NCI-H345 treated with DMSO at 0.1 percent for 48 hours (cell line): Measurements from ENCODE around the gene IQSEC3.

Experiments used
- DNase-seq: peaks from one replicate; lab custom pipeline; 2025; ENCODE audit not compliant: unreplicated experiment; lab: John Stamatoyannopoulos, UW

The IQSEC3 gene

DNA sequence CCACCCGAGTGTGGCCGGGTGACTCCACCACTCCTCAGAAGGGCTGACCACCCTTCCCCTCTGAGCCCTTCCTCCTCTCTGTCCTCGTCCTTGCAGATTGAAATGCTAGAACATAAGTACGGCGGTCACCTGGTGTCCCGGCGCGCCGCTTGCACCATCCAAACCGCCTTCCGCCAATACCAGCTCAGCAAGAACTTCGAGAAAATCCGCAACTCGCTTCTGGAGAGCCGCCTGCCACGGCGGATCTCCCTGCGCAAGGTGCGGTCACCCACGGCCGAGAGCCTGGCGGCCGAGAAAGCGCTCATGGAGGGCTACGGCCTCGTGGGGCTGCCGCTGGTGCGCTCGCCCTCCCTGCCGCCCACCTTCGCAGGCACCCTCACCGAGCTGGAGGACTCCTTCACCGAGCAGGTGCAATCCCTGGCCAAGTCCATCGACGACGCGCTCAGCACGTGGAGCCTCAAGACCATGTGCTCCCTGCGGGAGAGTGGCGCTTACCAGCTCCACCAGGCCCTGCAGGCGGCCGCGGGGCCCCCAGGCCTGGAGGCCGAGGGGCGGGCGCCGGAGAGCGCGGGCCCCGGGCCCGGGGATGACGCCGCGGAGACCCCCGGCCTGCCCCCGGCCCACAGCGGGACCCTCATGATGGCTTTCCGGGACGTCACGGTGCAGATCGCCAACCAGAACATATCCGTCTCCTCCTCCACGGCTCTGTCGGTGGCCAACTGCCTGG, 71.8 kb downstream of the IQSEC3 start:
- DNase-seq: no peak

DNA sequence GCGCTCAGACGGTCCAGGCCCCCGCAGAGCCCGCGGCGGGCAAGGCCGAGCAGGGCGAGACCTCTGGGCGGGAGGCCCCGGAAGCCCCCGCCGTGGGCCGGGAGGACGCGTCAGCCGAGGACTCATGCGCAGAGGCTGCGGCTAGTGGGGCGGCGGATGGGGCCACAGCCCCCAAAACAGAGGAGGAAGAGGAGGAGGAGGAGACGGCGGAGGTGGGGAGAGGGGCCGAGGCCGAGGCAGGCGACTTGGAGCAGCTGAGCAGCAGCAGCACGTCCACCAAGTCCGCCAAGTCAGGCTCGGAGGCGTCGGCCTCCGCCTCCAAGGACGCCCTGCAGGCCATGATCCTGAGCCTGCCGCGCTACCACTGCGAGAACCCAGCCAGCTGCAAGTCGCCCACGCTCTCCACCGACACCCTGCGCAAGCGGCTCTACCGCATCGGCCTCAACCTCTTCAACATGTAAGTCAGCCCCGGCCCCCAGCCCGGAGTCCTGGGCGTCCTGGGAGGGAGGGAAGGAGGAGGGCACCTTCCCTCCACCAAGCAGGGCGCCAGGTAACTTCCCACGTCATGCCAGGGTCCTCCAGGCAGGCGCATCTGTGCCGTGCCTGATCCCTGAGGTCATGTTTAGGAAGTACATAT, 72.4 kb downstream of the IQSEC3 start:
- DNase-seq: no peak

DNA sequence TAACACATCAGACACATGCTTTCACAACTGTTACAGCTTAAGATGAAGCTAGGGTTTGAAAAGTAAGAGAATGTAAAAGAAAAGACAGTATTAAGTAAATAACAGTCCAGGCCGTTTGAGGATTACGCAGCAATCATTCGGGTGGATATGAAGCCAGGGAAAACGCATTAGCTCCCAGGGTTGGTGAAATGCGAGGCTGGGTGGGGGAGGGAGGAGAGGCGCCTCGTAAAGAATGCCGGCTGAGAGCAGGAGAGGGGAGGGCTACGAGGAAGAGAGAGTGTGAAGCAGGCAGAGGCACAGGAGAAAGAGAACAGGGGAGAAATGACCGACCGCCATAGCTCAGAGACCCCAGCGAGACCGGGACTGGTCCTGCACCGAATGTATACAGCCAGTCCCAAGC, 73.0 kb downstream of the IQSEC3 start:
- DNase-seq: no peak

- DNase-seq: no peak
Measured at GRCh38 chr12:140162-140561, 73.6 kb downstream of the IQSEC3 start.

DNA sequence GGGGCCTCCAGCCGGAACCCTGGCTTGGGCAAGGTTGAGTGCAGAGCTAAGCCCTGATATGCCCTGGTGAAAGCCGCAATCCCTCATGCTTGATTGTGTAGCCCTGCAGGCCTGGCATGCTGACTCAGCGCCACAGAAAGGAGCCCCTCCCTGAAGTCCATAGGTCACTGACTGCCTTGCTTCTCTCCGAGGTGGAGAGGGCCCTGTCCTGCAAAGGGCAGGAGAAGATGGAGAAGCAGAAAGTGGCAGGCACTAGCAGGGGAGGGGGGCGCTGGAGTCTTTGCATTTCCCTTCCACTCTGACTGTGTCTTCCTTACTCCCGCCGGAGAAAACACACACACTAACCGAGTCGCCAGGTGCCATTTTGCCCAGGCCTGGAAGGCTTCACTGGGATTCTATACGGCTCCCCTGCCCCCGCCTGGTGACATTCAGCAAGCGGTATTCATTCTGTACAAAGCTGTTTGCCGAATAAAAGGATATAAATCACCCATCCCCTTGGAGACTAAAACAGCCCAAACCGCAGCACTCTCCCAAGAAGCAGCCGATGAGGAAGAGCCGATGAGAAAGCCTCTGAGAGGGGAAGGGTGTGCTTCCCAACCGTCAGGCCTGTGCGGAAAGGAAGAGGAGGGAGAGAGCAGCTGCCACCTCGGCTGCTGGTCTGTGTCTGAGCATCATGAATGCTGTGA, 77.5 kb downstream of the IQSEC3 start:
- DNase-seq: no peak

GRCh38 chr12:144650-145284, 78.2 kb downstream of the IQSEC3 start:
- no peak for DNase-seq

DNA sequence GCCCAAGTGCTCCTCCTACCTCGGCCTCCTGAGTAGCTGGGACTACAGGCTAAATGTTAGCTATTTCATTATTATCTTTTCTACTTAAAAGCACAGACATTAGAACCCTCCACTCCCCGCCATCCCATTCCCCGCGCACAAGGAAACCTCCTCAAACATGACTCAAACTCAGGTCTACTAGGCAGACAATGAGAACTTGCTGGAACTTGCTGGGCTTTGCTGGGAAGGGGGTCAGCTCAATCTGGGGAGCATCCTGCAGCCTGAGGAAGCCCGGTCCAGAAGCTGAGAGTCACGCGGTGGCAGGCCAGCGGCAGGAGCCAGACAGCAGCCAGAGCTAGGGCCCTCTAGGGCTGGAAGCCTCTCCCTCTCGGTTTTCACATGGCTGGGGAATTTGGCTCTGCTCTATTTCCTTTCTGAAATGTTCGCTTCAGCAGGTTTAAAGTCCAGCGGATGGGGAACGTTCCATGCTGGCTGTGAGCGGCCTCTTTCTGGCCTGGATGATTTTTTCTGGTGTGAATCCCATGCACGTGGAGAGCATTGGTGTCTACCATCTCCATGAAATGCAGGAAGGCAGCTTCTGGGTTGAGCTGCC, 78.9 kb downstream of the IQSEC3 start:
- DNase-seq: no peak

DNA sequence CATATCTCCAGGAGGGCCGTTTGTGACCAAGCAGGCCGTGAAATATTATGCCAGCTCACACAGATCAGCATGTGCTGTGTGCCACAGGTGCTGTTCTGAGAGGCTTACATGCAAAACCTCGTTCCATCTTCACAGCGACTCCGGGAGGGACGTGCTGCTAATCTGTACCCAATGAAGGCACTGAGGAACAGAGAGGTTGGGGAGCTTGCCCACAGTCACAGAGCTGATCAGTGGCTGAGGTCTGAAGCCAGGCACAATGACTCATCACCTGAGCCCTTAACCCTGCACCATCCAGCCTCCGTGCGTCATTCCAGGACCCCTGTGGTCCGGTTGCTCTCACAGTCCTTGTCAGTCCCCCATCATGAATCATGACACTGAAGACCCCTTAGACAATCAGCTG, 80.7 kb downstream of the IQSEC3 start:
- DNase-seq: no peak

GRCh38 chr12:148676-149416, 82.3 kb downstream of the IQSEC3 start:
- no peak for DNase-seq

DNA sequence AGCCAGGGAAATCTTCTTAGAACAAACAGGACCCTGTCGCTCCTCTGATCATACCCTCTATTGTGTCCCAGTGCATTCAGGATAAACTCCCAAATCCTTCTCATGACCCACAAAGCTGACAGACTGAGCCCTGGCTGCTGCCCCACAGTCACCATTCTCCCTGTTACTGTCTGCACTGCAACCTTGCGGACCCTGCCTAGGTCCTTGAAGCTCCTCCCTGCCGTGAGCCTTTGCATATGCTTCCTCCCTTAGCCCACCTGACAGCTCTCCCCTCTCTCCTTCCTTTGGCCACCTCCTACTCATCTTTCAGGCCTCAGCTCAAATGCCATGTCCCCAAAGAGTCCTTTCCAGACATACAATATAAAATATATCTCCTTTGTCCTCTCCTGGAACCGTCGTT, 85.0 kb downstream of the IQSEC3 start:
- DNase-seq: no peak

GRCh38 chr12:152440-152839, 85.9 kb downstream of the IQSEC3 start:
- no peak for DNase-seq

- DNase-seq: peak; percentile 48
Measured at GRCh38 chr12:153080-153746, 86.6 kb downstream of the IQSEC3 start.

- no peak for DNase-seq
Measured at GRCh38 chr12:154058-154457, 87.5 kb downstream of the IQSEC3 start.

DNA sequence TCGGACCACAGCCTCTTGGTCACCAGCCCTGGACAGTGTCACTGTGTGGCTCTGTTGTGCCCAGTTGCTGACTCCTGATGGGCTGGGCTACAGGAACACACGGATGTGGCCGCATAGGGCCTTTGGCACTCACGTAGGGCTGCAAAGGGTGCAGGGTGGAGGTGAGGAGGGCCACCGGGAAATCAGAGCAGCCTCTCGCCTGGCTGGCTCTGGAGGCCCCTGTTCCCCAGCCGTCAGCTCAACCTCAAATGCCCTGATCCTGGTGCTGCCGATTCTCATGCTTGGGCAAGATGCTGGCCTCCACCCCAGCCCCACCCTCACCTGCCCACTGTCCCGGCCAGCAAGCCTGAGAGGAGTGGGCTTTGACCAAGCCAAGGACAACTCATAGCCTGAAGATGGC, 88.4 kb downstream of the IQSEC3 start:
- no peak for DNase-seq

- DNase-seq: no peak
Measured at GRCh38 chr12:155646-156045, 89.1 kb downstream of the IQSEC3 start.

DNA sequence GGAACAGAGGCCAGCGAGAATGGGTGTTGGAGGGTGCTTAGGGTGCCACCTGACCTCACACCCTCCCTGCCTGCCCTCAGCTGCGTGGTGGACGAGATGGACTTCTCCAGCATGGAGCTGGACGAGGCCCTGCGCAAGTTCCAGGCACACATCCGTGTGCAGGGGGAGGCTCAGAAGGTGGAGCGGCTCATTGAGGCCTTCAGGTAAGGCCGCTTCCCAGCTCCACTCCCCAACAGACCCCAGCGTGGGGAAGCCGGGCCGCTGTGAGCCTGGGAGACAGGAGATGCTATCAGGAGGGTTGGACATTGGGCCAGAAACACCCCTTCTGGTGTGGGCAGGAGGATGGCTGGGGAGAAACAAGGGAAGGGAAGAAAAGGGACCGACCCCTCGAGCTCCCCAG, 90.4 kb downstream of the IQSEC3 start:
- no peak for DNase-seq

DNA sequence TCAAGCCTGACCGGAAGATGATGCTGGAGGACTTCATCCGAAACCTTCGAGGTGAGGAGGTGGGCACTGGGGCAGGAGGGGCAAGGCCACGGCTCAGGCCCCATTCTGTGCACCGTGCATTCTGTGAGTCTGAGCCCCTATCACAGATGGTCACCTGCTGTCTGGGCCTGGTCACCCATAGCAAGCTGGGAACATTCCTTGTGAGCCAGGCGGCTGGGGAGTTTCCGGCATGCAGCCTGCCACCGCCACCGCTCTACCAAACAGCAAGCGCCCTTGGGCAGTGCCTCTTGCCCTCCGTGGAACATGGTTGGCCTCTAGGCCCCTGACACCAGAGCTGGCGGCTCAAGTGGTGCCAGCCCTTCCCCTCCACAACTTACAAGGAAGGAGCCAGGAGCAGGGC, 91.1 kb downstream of the IQSEC3 start:
- DNase-seq: no peak

- no peak for DNase-seq
Measured at GRCh38 chr12:159156-159782, 92.7 kb downstream of the IQSEC3 start.

- DNase-seq: no peak
Measured at GRCh38 chr12:160858-161257, 94.3 kb downstream of the IQSEC3 start.

DNA sequence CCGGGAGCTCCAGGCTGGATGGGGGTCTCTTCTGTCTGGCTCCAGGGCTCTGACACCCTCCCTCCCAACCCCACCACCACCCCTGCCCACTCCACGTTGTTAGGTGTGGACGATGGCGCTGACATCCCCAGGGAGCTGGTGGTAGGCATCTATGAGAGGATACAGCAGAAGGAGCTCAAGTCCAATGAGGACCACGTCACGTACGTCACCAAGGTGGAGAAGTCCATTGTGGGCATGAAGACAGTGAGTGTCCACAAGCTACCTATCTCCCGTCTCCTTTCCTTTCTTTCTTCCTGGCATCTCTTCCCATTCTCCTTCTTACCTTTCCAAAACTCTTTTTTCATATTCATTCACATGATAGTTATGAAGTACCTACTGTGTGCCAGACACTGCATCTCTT, 95.3 kb downstream of the IQSEC3 start:
- no peak for DNase-seq
